Measurements from ENCODE around the gene QSOX2.

The QSOX2 gene

GRCh38 chr9:136245219-136246150 is at the start of gene QSOX2:
QSOX2 (minus strand) TSS chr9:136245812; CDS start chr9:136245803, 9 bp downstream.
- DNase-seq = peak; percentile 88

GRCh38 chr9:136295055-136295454 is 49.4 kb upstream of the QSOX2 start:
- no peak for DNase-seq

GRCh38 chr9:136294437-136294836 is 48.8 kb upstream of the QSOX2 start:
- no peak for DNase-seq

- no peak for DNase-seq
These were observed 48.0 kb upstream of the QSOX2 start for GRCh38 chr9:136293476-136294077.

GRCh38 chr9:136292591-136293448 is 47.2 kb upstream of the QSOX2 start:
- DNase-seq = no peak

- DNase-seq = no peak
These were observed 46.5 kb upstream of the QSOX2 start for GRCh38 chr9:136292026-136292538.

GRCh38 chr9:136291306-136292025 is 45.9 kb upstream of the QSOX2 start:
- DNase-seq = no peak

- no peak for DNase-seq
These were observed 44.9 kb upstream of the QSOX2 start for GRCh38 chr9:136290508-136291000.

- no peak for DNase-seq
These were observed 44.3 kb upstream of the QSOX2 start for GRCh38 chr9:136289651-136290507.

- DNase-seq = no peak
These were observed 42.5 kb upstream of the QSOX2 start for GRCh38 chr9:136287960-136288753.

GRCh38 chr9:136286987-136287379 is 41.4 kb upstream of the QSOX2 start:
- no peak for DNase-seq

- no peak for DNase-seq
These were observed 40.9 kb upstream of the QSOX2 start for GRCh38 chr9:136286359-136286986.

- no peak for DNase-seq
These were observed 40.1 kb upstream of the QSOX2 start for GRCh38 chr9:136285501-136286358.

- no peak for DNase-seq
These were observed 39.3 kb upstream of the QSOX2 start for GRCh38 chr9:136284951-136285350.

GRCh38 chr9:136284311-136284710 is 38.7 kb upstream of the QSOX2 start:
- DNase-seq = no peak

GRCh38 chr9:136283291-136284235 is 38.0 kb upstream of the QSOX2 start:
- peak; percentile 83 for DNase-seq

GRCh38 chr9:136282272-136282861 is 36.8 kb upstream of the QSOX2 start:
- DNase-seq = peak; percentile 25

Measured in activated CD4-positive, alpha-beta T cell treated with anti-CD3 and anti-CD28 coated beads for 48 hours (primary cell).